GM12864 (cell line): ENCODE measurements around the gene TOLLIP.

ENCODE experiments used
- DNase-seq: peaks from one replicate; pipeline ENCODE4 v3.0.0-alpha.2; 2011; ENCODE audit warnings: low read depth
- H3K4me3 ChIP-seq: 2 replicates; pipeline ENCODE4 v1.5.1; 2011; ENCODE audit warnings: mild to moderate bottlenecking, low read depth, low read length, control low read depth
- TF ChIP-seq, protein P1 (sequence below): IDR thresholded peaks from 2 replicates; pipeline ENCODE4 v1.5.1; 2011; ENCODE audit warnings: low read depth, mild to moderate bottlenecking, moderate library complexity, low read length, control low read depth, inconsistent platforms; ENCODE audit errors: missing control alignments

Gene TOLLIP

DNA sequence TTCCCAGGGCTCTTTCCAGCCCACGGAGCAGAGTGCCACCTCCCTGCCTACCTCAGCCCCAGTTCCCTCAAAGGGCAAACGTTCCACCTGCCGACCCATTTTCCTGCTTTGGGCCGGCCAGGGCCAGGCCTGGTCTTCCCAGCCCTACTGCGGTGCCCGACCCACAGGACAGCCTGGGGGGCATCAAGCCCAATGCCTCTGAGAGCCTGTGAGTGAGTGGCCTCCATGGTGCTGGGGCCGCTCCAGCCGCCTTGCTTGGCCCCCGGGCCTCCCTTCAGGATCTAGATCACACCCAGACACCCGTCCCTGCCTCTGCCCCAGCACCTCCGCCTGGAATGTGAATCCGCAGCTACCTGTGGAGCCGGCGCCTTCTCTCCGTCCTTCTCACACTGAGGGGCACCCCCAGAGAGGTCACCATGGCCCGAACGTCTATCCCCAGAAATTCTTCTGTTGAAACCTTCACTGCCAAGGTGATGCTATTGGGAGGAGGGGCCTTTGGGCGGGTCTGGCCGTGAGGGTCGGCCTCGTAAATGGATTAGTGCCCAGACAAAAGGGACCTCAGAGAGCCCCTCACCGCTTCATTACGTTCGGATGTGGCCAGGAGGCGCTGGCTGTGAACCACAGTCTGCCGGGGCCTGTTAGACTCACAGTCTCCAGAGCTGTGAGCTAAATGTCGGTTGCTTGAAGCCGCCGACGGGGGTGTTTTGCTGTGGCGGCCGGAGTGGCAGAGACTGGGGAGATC lies 44.1 kb upstream of the TOLLIP start:
- H3K4me3 ChIP-seq: no peak overlapping the region
- TF ChIP-seq, protein P1, sequence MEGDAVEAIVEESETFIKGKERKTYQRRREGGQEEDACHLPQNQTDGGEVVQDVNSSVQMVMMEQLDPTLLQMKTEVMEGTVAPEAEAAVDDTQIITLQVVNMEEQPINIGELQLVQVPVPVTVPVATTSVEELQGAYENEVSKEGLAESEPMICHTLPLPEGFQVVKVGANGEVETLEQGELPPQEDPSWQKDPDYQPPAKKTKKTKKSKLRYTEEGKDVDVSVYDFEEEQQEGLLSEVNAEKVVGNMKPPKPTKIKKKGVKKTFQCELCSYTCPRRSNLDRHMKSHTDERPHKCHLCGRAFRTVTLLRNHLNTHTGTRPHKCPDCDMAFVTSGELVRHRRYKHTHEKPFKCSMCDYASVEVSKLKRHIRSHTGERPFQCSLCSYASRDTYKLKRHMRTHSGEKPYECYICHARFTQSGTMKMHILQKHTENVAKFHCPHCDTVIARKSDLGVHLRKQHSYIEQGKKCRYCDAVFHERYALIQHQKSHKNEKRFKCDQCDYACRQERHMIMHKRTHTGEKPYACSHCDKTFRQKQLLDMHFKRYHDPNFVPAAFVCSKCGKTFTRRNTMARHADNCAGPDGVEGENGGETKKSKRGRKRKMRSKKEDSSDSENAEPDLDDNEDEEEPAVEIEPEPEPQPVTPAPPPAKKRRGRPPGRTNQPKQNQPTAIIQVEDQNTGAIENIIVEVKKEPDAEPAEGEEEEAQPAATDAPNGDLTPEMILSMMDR: no peak
- DNase-seq: no peak

DNA sequence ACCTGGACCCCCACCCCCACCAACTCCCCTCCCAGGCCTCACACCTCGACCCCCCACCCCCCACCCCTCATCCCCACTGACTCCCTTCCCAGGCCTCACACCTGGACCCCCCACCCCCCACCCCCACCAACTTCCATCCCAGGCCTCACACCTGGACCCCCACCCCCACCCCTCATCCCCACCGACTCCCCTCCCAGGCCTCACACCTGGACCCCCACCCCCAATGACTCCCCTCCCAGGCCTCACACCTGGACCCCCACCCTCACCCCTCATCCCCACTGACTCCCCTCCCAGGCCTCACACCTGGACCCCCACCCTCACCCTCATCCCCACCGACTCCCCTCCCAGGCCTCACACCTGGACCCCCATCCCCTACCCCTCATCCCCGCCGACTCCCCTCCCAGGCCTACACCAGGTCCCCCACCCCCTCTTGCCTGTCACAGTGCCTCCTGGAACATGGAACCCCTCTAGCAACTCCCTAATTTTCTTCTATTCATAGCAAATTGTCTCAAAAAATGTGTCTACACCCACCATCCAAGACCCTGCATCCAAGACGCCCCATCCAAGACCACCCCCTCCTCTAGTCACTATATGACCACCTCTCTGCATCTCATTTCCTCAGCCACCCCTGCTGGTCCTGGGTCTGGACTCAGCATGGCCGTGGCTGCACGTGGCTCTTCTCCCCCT lies 43.4 kb upstream of the TOLLIP start:
- TF ChIP-seq, protein P1: no peak
- no peak overlapping the region for H3K4me3 ChIP-seq
- DNase-seq: no peak

DNA sequence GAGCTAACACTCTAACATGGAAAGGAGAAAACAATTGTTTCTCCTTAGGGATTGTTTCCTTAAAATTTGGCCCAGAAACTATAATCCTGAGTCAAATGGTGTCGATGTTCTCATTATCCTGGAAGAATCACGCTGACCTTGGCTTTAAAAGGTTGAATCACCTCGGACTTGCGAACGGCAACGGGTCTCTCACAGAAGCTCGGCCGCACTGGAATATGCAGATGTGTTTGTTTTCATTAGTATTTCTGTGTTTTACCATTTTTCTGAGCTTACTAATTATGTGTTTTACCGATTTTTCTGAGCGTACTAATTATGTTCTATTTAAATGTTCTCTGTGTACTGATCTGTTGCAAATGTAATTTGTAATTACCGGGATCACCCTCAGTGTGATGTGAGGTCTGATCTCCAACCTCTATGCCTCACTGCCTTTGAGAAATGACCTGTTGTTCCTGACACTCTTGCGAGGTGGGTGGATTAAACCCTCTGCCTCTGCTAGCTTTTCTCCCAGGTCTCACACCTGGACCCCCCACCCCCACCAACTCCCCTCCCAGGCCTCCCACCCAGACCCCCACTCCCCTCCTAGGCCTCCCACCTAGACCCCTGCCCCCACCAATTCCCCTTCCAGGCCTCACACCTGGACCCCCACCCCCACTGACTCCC lies 42.0 kb upstream of the TOLLIP start:
- no peak overlapping the region for H3K4me3 ChIP-seq
- TF ChIP-seq, protein P1: no peak
- no peak for DNase-seq

DNA sequence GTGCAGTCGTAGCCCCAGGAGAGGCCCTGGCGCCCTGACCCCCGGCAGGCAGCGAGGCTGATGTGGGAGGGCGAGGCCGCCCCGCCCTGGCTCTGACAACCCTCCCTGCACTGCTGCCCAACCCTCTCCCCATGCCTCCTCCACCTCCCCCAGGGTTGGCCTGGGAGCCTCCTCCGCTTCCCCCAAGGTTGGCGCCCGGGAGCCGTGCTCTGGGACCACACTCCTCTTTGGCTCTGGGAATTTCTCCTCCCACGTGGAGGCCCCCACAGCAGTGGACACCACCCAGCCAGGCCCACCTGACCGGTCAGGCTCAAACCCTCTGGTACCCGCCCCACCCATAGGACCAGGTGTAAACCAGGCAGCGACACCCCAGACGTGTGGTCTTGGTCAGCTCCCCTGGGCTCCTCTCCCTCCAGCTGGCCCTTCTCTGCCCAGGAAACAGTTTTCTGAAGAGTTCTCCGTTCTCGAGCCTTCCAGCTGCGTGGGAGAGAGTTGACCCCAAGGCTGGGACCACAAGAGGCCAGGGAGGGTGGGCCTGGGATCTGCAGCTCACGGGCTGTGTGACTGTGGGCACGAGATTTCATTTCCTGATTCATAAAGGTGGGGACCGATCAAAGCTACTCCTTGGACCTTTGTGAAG lies 40.8 kb upstream of the TOLLIP start:
- no peak overlapping the region for H3K4me3 ChIP-seq
- no peak for DNase-seq
- TF ChIP-seq, protein P1: no peak

DNA sequence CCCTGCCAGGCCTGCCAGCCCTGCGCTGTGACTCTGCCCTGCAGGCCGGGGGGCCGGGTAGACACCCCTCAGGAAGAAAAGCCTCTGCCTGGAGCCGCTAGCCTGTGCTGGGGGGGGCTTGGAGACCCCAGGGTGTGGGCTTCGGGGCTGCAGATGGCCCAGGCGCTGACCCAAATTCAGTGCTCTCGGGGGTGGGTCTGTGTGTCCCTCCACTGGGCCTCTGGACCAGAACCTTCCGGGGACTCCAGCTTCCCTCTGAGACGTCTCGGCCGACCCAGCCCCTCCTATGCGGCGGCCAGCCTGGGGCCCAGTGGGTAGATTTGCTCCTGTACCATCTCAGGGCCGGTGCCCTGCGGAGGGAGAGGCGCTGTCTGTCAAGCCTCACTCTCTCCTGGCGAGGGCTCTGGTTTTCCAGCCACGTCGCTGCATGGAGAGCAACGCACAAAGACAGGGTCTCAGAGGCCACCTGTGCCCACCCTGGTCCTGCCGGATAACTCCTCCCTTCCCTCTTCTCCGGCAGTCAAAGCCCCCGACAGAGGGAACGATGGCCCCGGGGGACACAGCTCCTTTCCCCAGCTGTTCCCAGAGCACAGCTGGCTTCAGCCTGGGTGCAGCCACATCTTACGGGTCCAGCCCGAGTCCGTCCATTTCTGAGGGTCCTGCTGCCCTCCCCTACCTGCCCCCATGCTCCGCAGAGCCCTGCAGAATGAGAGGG lies 40.1 kb upstream of the TOLLIP start:
- H3K4me3 ChIP-seq: no peak overlapping the region
- TF ChIP-seq, protein P1: no peak
- no peak for DNase-seq

DNA sequence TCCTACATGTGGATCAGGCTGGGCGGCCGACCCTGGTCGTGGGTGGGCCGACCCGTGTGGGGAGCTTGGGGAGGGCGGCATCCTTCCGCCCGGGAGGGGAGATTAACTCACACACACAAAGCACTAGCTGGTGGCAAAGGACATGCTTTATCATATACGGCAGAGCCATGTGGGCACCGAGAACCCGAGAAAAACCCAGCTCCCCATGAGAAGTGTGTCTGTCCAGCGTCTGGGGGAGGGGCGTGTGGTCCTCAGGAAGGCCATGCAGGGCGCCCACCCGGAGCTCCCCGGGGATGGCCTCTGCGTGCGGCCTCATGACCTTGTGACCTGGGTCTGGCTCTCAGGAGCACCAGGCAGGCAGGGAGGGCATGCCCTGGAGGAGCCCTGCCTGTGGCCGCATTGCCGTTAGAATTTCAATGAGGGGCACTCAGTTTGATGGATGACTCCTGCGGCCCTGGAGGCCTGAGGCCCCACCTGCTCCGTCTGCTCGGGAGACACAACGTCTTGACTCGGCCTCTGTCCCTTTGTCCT lies 39.4 kb upstream of the TOLLIP start:
- TF ChIP-seq, protein P1: no peak
- no peak overlapping the region for H3K4me3 ChIP-seq
- no peak for DNase-seq
